K562 (cell line): ENCODE results near the gene PPFIA3. TPM values are rescaled to one million over a fixed set of nuclear protein-coding genes. Genes with fewer than 3 reads are reported as not detected.

Experiments
- CTBP1 ChIP-seq: fragments of 450-650 bp; IDR thresholded peaks from 2 replicates; pipeline ENCODE4 v1.6.1; 2016; ENCODE audit warnings: borderline replicate concordance
- DACH1 ChIP-seq: fragments of 450-650 bp; IDR thresholded peaks from 2 replicates; pipeline ENCODE4 v1.6.1; 2018; ENCODE audit not compliant: partially characterized antibody
- E2F3 ChIP-seq: fragments of 250-450 bp; sonication (Bioruptor Pico); IDR thresholded peaks from 2 replicates; pipeline ENCODE4 v1.4.0; 2020; ENCODE audit warnings: mild to moderate bottlenecking
- MEF2A ChIP-seq: IDR thresholded peaks from 2 replicates; pipeline ENCODE4 v1.6.1; 2011; ENCODE audit warnings: low read depth, mild to moderate bottlenecking, low read length, moderate library complexity; ENCODE audit not compliant: control insufficient read depth
- NONO ChIP-seq, 2 experiments: fragments of 200-400 bp in 1 of 2; fragments of 450-650 bp in 1 of 2; formaldehyde crosslinking in 1 of 2; IDR thresholded peaks; 2 replicates each; pipeline ENCODE4 v1.6.1; 2017; ENCODE audit warnings: low read depth in 2 of 2, mild to moderate bottlenecking in 2 of 2, moderate library complexity in 2 of 2, low read length in 1 of 2
- RBM39 ChIP-seq: fragments of 200-400 bp; formaldehyde crosslinking; optimal IDR thresholded peaks from 2 replicates; pipeline ENCODE3; 2018; ENCODE audit warnings: low read depth, low read length
- SMAD4 ChIP-seq: fragments of 250-450 bp; sonication (Bioruptor Pico); conservative IDR thresholded peaks from 2 replicates; pipeline ENCODE4 v1.8.0; 2021; ENCODE audit warnings: inconsistent platforms, mild to moderate bottlenecking, moderate library complexity
- STAG1 ChIP-seq: sonication (generic); formaldehyde crosslinking; IDR thresholded peaks from 2 replicates; pipeline ENCODE4 v1.5.0; 2020; ENCODE audit warnings: missing genetic modification reagents, borderline replicate concordance
- XRCC5 ChIP-seq: fragments of 200-400 bp; formaldehyde crosslinking; IDR thresholded peaks from 2 replicates; pipeline ENCODE4 v1.6.1; 2017; ENCODE audit warnings: low read depth, mild to moderate bottlenecking, low read length
- ZNF586 ChIP-seq: fragments of 450-650 bp; formaldehyde crosslinking; conservative IDR thresholded peaks from 2 replicates; pipeline ENCODE4 v1.4.0; 2020; ENCODE audit warnings: mild to moderate bottlenecking, moderate library complexity
- polyA plus RNA-seq, 8 experiments: library from polyadenylated mRNA; depleted of rRNA in 4 of 8; stranded (reverse) in 5 of 8; unstranded in 3 of 8; fragments of >200 nt; fragmentation: Nextera tagmentation in 2 of 8; fragmentation: Illumina TruSeq in 1 of 8; extraction: Ambion mirVana in 2 of 8; extraction: Trizol in 1 of 8; gene quantifications; 2 replicates each; pipeline versions ENCODE4 v1.2.1 to v1.2.3, GENCODE V29; 2011 to 2014; ENCODE audit warnings: inconsistent platforms in 1 of 8, missing spikeins in 1 of 8
- total RNA-seq, 7 experiments: library from RNA; depleted of rRNA in 6 of 7; stranded (reverse); fragments of >200 nt in 6 of 7; fragmentation: Illumina TruSeq in 2 of 7; extraction: Trizol in 2 of 7; gene quantifications; 2 replicates each; pipeline versions ENCODE4 v1.2.1 to v1.2.3, GENCODE V29; 2011 to 2021; ENCODE audit warnings: low replicate concordance in 1 of 7
- TF ChIP-seq, protein P1 (sequence below), 2 experiments: fragments of 450-650 bp in 1 of 2; sonication (generic) in 1 of 2; formaldehyde crosslinking in 1 of 2; IDR thresholded peaks; 2 replicates each; pipeline versions ENCODE4 v1.7.1 to v1.9.0; 2016 to 2022; ENCODE audit warnings: inconsistent platforms in 1 of 2, mild to moderate bottlenecking in 1 of 2, missing genetic modification reagents in 1 of 2
- TF ChIP-seq, protein P2 (sequence below): fragments of 250-450 bp; sonication (Bioruptor Pico); IDR thresholded peaks from 2 replicates; pipeline ENCODE4 v1.4.0; 2020; ENCODE audit warnings: mild to moderate bottlenecking, moderate library complexity, borderline replicate concordance
- TF ChIP-seq, protein P3 (sequence below): fragments of 450-650 bp; IDR thresholded peaks from 2 replicates; pipeline ENCODE4 v1.6.1; 2016; ENCODE audit warnings: antibody characterized with exemption

Gene PPFIA3
- total and polyA plus RNA-seq, 9 of the 15 experiments (the other 6 are each of a cell fraction or from before 2014, with no cell fraction given) = 0.10 to 53.0 (median 17.6) TPM

DNA sequence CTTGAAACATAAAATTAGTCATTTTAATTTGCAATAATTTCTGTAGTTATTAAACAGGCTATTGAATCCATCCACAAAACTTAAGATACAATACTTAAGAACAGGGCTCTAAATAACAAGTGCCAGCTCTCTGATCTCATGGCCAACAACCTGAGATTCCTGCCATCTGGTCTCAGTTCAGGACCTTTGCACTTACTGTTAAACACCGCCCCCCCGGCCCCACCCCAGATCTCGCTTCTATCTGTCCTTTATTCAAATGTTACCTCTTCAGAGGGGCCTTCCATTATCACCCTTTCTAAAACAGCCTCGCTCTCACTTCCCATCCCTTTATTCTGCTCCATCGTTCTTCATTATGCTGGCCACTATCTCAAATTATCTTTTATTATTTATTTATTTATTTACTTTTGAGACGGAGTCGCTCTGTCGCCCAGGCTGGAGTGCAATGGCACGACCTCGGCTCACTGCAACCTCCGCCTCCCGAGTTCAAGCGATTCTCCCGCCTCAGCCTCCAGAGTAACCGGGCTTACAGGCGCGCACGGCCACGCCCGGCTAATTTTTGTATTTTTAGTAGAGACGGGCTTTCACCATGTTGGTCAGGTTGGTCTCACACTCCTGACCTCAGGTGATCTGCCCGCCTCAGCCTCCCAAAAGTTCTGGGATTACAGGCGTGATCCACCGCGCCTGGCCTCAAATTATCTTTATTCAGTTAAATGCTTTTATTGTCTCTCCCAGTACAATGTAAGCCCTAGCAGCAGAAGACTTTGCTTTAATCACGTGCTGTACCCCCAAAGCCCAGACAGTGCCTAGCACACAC, 34.9 kb upstream of the PPFIA3 start (continued):
- TF ChIP-seq, protein P1, sequence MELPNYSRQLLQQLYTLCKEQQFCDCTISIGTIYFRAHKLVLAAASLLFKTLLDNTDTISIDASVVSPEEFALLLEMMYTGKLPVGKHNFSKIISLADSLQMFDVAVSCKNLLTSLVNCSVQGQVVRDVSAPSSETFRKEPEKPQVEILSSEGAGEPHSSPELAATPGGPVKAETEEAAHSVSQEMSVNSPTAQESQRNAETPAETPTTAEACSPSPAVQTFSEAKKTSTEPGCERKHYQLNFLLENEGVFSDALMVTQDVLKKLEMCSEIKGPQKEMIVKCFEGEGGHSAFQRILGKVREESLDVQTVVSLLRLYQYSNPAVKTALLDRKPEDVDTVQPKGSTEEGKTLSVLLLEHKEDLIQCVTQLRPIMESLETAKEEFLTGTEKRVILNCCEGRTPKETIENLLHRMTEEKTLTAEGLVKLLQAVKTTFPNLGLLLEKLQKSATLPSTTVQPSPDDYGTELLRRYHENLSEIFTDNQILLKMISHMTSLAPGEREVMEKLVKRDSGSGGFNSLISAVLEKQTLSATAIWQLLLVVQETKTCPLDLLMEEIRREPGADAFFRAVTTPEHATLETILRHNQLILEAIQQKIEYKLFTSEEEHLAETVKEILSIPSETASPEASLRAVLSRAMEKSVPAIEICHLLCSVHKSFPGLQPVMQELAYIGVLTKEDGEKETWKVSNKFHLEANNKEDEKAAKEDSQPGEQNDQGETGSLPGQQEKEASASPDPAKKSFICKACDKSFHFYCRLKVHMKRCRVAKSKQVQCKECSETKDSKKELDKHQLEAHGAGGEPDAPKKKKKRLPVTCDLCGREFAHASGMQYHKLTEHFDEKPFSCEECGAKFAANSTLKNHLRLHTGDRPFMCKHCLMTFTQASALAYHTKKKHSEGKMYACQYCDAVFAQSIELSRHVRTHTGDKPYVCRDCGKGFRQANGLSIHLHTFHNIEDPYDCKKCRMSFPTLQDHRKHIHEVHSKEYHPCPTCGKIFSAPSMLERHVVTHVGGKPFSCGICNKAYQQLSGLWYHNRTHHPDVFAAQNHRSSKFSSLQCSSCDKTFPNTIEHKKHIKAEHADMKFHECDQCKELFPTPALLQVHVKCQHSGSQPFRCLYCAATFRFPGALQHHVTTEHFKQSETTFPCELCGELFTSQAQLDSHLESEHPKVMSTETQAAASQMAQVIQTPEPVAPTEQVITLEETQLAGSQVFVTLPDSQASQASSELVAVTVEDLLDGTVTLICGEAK (IDR thresholded peaks at IDR 0.05) = peak; percentile 56; the same call in 1 of the 2 replicates
- TF ChIP-seq, protein P1 (CRISPR knock-in tag; IDR thresholded peaks at IDR 0.05) = no peak
- no peak for TF ChIP-seq MEF2A
- TF ChIP-seq, protein P2, sequence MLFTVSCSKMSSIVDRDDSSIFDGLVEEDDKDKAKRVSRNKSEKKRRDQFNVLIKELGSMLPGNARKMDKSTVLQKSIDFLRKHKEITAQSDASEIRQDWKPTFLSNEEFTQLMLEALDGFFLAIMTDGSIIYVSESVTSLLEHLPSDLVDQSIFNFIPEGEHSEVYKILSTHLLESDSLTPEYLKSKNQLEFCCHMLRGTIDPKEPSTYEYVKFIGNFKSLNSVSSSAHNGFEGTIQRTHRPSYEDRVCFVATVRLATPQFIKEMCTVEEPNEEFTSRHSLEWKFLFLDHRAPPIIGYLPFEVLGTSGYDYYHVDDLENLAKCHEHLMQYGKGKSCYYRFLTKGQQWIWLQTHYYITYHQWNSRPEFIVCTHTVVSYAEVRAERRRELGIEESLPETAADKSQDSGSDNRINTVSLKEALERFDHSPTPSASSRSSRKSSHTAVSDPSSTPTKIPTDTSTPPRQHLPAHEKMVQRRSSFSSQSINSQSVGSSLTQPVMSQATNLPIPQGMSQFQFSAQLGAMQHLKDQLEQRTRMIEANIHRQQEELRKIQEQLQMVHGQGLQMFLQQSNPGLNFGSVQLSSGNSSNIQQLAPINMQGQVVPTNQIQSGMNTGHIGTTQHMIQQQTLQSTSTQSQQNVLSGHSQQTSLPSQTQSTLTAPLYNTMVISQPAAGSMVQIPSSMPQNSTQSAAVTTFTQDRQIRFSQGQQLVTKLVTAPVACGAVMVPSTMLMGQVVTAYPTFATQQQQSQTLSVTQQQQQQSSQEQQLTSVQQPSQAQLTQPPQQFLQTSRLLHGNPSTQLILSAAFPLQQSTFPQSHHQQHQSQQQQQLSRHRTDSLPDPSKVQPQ = no peak
- TF ChIP-seq XRCC5 = no peak
- 0 out of 2 replicates have a peak, but pooled peaks have one; percentile 36 for TF ChIP-seq SMAD4
- 0 out of 2 replicates have a peak, but pooled peaks have one; percentile 5 for TF ChIP-seq ZNF586 (CRISPR knock-in tag)
- TF ChIP-seq E2F3 (CRISPR knock-in tag) = peak; percentile 29; the same call in 1 of the 2 replicates
- no peak for TF ChIP-seq RBM39
- no peak for TF ChIP-seq DACH1
- no peak for TF ChIP-seq NONO (IDR thresholded peaks at IDR 0.05; ENCODE audit: low read depth in 2 of 2, low read length in 1 of 2)
- TF ChIP-seq CTBP1 = no peak
- TF ChIP-seq, protein P3, sequence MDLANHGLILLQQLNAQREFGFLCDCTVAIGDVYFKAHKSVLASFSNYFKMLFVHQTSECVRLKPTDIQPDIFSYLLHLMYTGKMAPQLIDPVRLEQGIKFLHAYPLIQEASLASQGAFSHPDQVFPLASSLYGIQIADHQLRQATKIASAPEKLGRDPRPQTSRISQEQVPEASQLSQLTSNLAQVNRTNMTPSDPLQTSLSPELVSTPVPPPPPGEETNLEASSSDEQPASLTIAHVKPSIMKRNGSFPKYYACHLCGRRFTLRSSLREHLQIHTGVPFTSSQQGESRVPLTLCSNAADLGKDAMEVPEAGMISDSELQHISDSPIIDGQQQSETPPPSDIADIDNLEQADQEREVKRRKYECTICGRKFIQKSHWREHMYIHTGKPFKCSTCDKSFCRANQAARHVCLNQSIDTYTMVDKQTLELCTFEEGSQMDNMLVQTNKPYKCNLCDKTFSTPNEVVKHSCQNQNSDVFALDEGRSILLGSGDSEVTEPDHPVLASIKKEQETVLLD = no peak
- no peak for TF ChIP-seq STAG1 (CRISPR knock-in tag)
